ENCODE results near the gene ARHGAP27.
"Not testable (repeated sequence)": the region's sequence is repeated elsewhere in the genome, so short reads cannot be mapped to it uniquely, and the experiment has no call there.

Gene ARHGAP27

DNA sequence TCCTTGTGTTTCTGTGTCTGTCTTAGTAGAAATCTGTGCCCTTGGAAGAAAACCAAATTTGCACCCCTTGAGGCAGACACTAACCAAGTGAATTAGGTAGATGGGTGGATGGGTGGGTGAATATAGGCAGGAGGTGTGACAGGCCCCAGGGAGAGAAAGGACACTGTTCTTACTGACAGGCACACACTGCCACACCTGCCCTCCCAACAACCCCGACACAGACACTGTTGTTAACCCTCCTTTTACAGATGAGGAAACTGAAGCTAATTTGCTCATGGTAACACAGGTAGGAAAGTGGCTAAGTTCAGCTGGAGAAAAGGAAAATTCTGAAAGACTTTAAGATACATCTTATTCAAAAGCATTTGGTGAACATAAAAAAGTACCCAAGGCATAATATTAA lies 15.8 kb upstream of the ARHGAP27 start:
- H3K14ac ChIP-seq (ENCODE audit: low read length); DNase-seq (ENCODE audit: low spot score); H3K9ac ChIP-seq (ENCODE audit: low read depth, low read length, poor library complexity); H3K4me3 ChIP-seq (ENCODE audit: low read length in 2 of 2); H3K36me3 ChIP-seq (replicated peaks in 1 of 2; ENCODE audit: control insufficient read depth in 2 of 2, insufficient read depth in 2 of 2, low read length in 2 of 2); H3K4me2 ChIP-seq (ENCODE audit: insufficient read depth, low read length, poor library complexity, severe bottlenecking); H3K4ac ChIP-seq (ENCODE audit: low read length); H2BK15ac ChIP-seq (ENCODE audit: low read length); H4K91ac ChIP-seq (ENCODE audit: low read depth, low read length, poor library complexity); H3K18ac ChIP-seq (ENCODE audit: low read length); H3K79me1 ChIP-seq (ENCODE audit: low read depth, low read length); H3K4me1 ChIP-seq (ENCODE audit: control insufficient read depth in 2 of 2, insufficient read depth in 1 of 2, low read depth in 1 of 2, low read length in 2 of 2); H3K23ac ChIP-seq (ENCODE audit: low read depth, low read length, poor library complexity); H2AFZ ChIP-seq (ENCODE audit: low read length); H2BK5ac ChIP-seq (ENCODE audit: low read length); H3K27me3 ChIP-seq (ENCODE audit: control insufficient read depth in 3 of 3, insufficient read depth in 3 of 3, low read depth in 1 of 3, low read length in 3 of 3); H2BK120ac ChIP-seq (ENCODE audit: low read depth, low read length); H4K8ac ChIP-seq (ENCODE audit: low read depth, low read length); H2BK12ac ChIP-seq (ENCODE audit: low read length); H2AK5ac ChIP-seq (ENCODE audit: low read depth, low read length); H3K9me3 ChIP-seq (replicated peaks in 1 of 2; ENCODE audit: control insufficient read depth in 2 of 2, insufficient read depth in 1 of 2, low read depth in 1 of 2, low read length in 2 of 2); H3K27ac ChIP-seq (replicated peaks; ENCODE audit: low read length): not testable (repeated sequence)
- no CpG with 5 or more reads among the region's 1 CpG for WGBS, 2 donors (ENCODE audit: extremely low coverage in 2 of 2, insufficient read length in 2 of 2, insufficient replicate concordance in 1 of 2)

DNA sequence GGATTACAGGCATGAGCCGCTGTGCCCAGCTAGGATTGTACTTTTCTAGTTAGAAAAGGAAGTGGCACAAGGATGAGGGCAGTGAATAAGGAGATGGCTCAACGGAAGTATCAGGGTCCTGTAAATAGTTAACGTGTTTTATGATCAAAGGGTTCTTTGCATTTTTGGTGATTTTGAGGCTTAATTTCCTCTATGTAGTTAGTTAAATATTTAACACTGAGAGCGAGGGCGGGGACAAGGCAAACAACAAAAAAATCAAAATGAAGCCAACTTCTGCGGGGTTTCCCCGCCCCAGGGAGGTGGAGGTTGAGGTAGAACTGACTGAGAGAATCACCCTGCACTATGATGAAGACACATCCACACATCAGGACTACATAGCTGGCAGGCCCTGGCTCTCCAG lies 15.4 kb upstream of the ARHGAP27 start:
- H2BK5ac ChIP-seq (ENCODE audit: low read length); H2BK120ac ChIP-seq (ENCODE audit: low read depth, low read length); H4K91ac ChIP-seq (ENCODE audit: low read depth, low read length, poor library complexity); H3K9me3 ChIP-seq (replicated peaks in 1 of 2; ENCODE audit: control insufficient read depth in 2 of 2, insufficient read depth in 1 of 2, low read depth in 1 of 2, low read length in 2 of 2); H3K4me3 ChIP-seq (ENCODE audit: low read length in 2 of 2); H4K8ac ChIP-seq (ENCODE audit: low read depth, low read length); H3K4me2 ChIP-seq (ENCODE audit: insufficient read depth, low read length, poor library complexity, severe bottlenecking); H3K23ac ChIP-seq (ENCODE audit: low read depth, low read length, poor library complexity); H3K27ac ChIP-seq (replicated peaks; ENCODE audit: low read length); H3K36me3 ChIP-seq (replicated peaks in 1 of 2; ENCODE audit: control insufficient read depth in 2 of 2, insufficient read depth in 2 of 2, low read length in 2 of 2); H2BK15ac ChIP-seq (ENCODE audit: low read length); H3K9ac ChIP-seq (ENCODE audit: low read depth, low read length, poor library complexity); H3K14ac ChIP-seq (ENCODE audit: low read length); H3K18ac ChIP-seq (ENCODE audit: low read length); H2AFZ ChIP-seq (ENCODE audit: low read length); H2AK5ac ChIP-seq (ENCODE audit: low read depth, low read length); H3K4me1 ChIP-seq (ENCODE audit: control insufficient read depth in 2 of 2, insufficient read depth in 1 of 2, low read depth in 1 of 2, low read length in 2 of 2); H3K27me3 ChIP-seq (ENCODE audit: control insufficient read depth in 3 of 3, insufficient read depth in 3 of 3, low read depth in 1 of 3, low read length in 3 of 3); H2BK12ac ChIP-seq (ENCODE audit: low read length); DNase-seq (ENCODE audit: low spot score); H3K79me1 ChIP-seq (ENCODE audit: low read depth, low read length); H3K4ac ChIP-seq (ENCODE audit: low read length): not testable (repeated sequence)
- no CpG with 5 or more reads among the region's 7 CpGs for WGBS, 2 donors (ENCODE audit: extremely low coverage in 2 of 2, insufficient read length in 2 of 2, insufficient replicate concordance in 1 of 2)

DNA sequence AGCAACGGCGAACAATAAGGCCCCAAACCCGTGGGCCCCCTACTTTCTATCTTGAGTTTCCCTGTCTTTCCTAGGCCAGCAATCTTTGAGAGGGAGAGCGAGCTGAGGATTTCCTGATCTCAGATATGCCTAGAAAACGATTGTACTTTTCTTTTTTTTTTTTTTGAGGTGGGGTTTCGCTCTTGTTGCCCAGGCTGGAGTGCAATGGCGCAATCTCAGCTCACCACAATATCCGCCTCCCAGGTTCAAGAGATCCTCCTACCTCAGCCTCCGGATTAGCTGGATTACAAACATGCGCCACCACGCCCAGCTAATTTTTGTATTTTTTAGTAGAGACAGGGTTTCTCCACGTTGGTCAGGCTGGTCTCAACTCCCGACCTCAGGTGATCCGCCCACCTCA lies 15.0 kb upstream of the ARHGAP27 start:
- H3K4me2 ChIP-seq (ENCODE audit: insufficient read depth, low read length, poor library complexity, severe bottlenecking); H2BK120ac ChIP-seq (ENCODE audit: low read depth, low read length); H2AK5ac ChIP-seq (ENCODE audit: low read depth, low read length); H4K8ac ChIP-seq (ENCODE audit: low read depth, low read length); H3K79me1 ChIP-seq (ENCODE audit: low read depth, low read length); H3K14ac ChIP-seq (ENCODE audit: low read length); H3K27ac ChIP-seq (replicated peaks; ENCODE audit: low read length); H3K4me3 ChIP-seq (ENCODE audit: low read length in 2 of 2); H3K23ac ChIP-seq (ENCODE audit: low read depth, low read length, poor library complexity); H3K9ac ChIP-seq (ENCODE audit: low read depth, low read length, poor library complexity); H3K27me3 ChIP-seq (ENCODE audit: control insufficient read depth in 3 of 3, insufficient read depth in 3 of 3, low read depth in 1 of 3, low read length in 3 of 3); H3K4me1 ChIP-seq (ENCODE audit: control insufficient read depth in 2 of 2, insufficient read depth in 1 of 2, low read depth in 1 of 2, low read length in 2 of 2); H4K91ac ChIP-seq (ENCODE audit: low read depth, low read length, poor library complexity); H3K36me3 ChIP-seq (replicated peaks in 1 of 2; ENCODE audit: control insufficient read depth in 2 of 2, insufficient read depth in 2 of 2, low read length in 2 of 2); H3K9me3 ChIP-seq (replicated peaks in 1 of 2; ENCODE audit: control insufficient read depth in 2 of 2, insufficient read depth in 1 of 2, low read depth in 1 of 2, low read length in 2 of 2); H3K4ac ChIP-seq (ENCODE audit: low read length); H3K18ac ChIP-seq (ENCODE audit: low read length); H2AFZ ChIP-seq (ENCODE audit: low read length); H2BK15ac ChIP-seq (ENCODE audit: low read length); DNase-seq (ENCODE audit: low spot score); H2BK12ac ChIP-seq (ENCODE audit: low read length); H2BK5ac ChIP-seq (ENCODE audit: low read length): not testable (repeated sequence)
- no CpG with 5 or more reads among the region's 14 CpGs for WGBS, 2 donors (ENCODE audit: extremely low coverage in 2 of 2, insufficient read length in 2 of 2, insufficient replicate concordance in 1 of 2)

DNA sequence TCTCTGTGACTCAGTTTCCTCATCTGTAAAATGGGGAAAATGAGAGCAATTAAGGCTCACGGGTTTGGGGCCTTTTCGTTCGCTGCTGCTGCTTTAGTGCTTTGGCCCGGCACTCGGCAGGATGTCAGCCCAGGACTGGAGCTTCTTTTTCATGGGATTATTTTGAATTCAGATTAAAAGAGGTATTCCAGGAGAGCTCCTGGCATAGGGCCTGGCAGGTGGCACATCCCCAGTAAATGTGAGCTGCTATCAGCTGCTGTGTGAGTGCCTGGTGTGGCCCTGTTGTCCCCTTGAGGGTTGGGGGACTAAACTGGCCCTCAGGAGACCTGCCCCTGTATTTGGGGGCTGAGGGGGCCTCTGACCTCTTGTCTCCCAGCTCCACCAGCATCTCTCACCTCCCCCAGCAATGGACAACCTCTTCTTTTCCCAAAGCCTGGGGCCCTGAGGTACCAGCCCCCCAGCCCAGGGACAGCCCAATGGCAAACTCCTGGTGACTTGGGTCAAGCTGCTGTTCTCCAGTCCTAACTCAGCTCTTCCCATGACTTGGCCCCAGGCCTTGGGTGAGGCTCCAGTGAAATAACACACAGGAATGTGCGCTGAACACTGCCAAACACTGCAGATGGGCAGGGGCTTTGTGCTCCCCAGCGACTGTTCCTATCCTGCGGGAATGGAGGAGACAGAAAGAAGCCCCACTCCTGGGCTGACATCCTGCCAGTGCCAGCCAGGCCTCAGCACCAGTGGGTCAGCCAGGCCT lies 14.4 kb upstream of the ARHGAP27 start:
- not testable (repeated sequence) for H2AK5ac ChIP-seq (ENCODE audit: low read depth, low read length); H4K91ac ChIP-seq (ENCODE audit: low read depth, low read length, poor library complexity); H4K8ac ChIP-seq (ENCODE audit: low read depth, low read length); H3K18ac ChIP-seq (ENCODE audit: low read length); H2AFZ ChIP-seq (ENCODE audit: low read length); H3K4me1 ChIP-seq (ENCODE audit: control insufficient read depth in 2 of 2, insufficient read depth in 1 of 2, low read depth in 1 of 2, low read length in 2 of 2); H3K9me3 ChIP-seq (replicated peaks in 1 of 2; ENCODE audit: control insufficient read depth in 2 of 2, insufficient read depth in 1 of 2, low read depth in 1 of 2, low read length in 2 of 2); H3K9ac ChIP-seq (ENCODE audit: low read depth, low read length, poor library complexity); H2BK120ac ChIP-seq (ENCODE audit: low read depth, low read length); H3K27me3 ChIP-seq (ENCODE audit: control insufficient read depth in 3 of 3, insufficient read depth in 3 of 3, low read depth in 1 of 3, low read length in 3 of 3); H2BK5ac ChIP-seq (ENCODE audit: low read length); H3K79me1 ChIP-seq (ENCODE audit: low read depth, low read length); H3K4me2 ChIP-seq (ENCODE audit: insufficient read depth, low read length, poor library complexity, severe bottlenecking); H2BK15ac ChIP-seq (ENCODE audit: low read length); H2BK12ac ChIP-seq (ENCODE audit: low read length); DNase-seq (ENCODE audit: low spot score); H3K27ac ChIP-seq (replicated peaks; ENCODE audit: low read length); H3K4ac ChIP-seq (ENCODE audit: low read length); H3K4me3 ChIP-seq (ENCODE audit: low read length in 2 of 2); H3K14ac ChIP-seq (ENCODE audit: low read length); H3K36me3 ChIP-seq (replicated peaks in 1 of 2; ENCODE audit: control insufficient read depth in 2 of 2, insufficient read depth in 2 of 2, low read length in 2 of 2); H3K23ac ChIP-seq (ENCODE audit: low read depth, low read length, poor library complexity)
- WGBS, 2 donors (ENCODE audit: extremely low coverage in 2 of 2, insufficient read length in 2 of 2, insufficient replicate concordance in 1 of 2) = no CpG with 5 or more reads among the region's 8 CpGs

All from neuronal stem cell (in vitro differentiated cells).